ENCODE data around the gene STON1. TPM values are rescaled to one million over a fixed set of nuclear protein-coding genes. Genes with fewer than 3 reads are reported as not detected.

STON1 gene
- total RNA-seq, 1 experiment from 2014 or later: 1.5 TPM

- DNase-seq: peak in 1 of 2 experiments; percentile 66
- intact Hi-C loops (cut with micrococcal nuclease; ENCODE audit: unreplicated experiment): loop anchor here (1.0 to 10.0 kb wide), 7 partner anchors 125 to 1892 kb away; no protein-coding TSS in a partner anchor
- Histone ChIP-seq H3K4me1 (no peaks in the 10 kb centered on the region), H3K27me3 (replicated peaks; ENCODE audit: control insufficient read depth, insufficient read depth, low read length) (no peaks in the 10 kb centered on the region), H3K36me3 (ENCODE audit: control insufficient read depth, insufficient read depth, low read length) (no peaks in the 10 kb centered on the region), H3K4me3 (ENCODE audit: low read depth, low read length) (no peak overlapping the region), H3K9me3 (no peaks in the 10 kb centered on the region)
- ChIA-PET POLR2A (no interaction called here), CTCF (interaction anchor here (0.6 to 1.0 kb wide), 7 partner anchors 12 to 147 kb away, joined by 3 to 9 read pairs (median 3); no protein-coding TSS in a partner anchor)
- Mint-ChIP-seq H3K4me1 (ENCODE audit: low read depth, unreplicated experiment) (no peaks in the 10 kb centered on the region), H3K27me3 (ENCODE audit: insufficient read depth, unreplicated experiment) (no peaks in the 10 kb centered on the region), H3K36me3 (ENCODE audit: insufficient read depth, unreplicated experiment) (no peaks in the 10 kb centered on the region), H3K4me3 (ENCODE audit: unreplicated experiment) (no peak overlapping the region), H3K27ac (ENCODE audit: unreplicated experiment) (no peak overlapping the region), H3K9me3 (ENCODE audit: unreplicated experiment) (no peaks in the 10 kb centered on the region)
- TF ChIP-seq, protein P1, sequence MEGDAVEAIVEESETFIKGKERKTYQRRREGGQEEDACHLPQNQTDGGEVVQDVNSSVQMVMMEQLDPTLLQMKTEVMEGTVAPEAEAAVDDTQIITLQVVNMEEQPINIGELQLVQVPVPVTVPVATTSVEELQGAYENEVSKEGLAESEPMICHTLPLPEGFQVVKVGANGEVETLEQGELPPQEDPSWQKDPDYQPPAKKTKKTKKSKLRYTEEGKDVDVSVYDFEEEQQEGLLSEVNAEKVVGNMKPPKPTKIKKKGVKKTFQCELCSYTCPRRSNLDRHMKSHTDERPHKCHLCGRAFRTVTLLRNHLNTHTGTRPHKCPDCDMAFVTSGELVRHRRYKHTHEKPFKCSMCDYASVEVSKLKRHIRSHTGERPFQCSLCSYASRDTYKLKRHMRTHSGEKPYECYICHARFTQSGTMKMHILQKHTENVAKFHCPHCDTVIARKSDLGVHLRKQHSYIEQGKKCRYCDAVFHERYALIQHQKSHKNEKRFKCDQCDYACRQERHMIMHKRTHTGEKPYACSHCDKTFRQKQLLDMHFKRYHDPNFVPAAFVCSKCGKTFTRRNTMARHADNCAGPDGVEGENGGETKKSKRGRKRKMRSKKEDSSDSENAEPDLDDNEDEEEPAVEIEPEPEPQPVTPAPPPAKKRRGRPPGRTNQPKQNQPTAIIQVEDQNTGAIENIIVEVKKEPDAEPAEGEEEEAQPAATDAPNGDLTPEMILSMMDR (IDR thresholded peaks at IDR 0.05; ENCODE audit: insufficient read depth in 1 of 2, low read depth in 1 of 2, low read length in 1 of 2, severe bottlenecking in 1 of 2, unreplicated experiment in 1 of 2): peak; percentile 81 to 83
- no TSS peak for BruUV-seq (replicated peaks)
Observed at GRCh38 chr2:48600204-48600813, 70.4 kb downstream of the STON1 start.

- H3K9me3 ChIP-seq: no peaks in the 10 kb centered on the region
- H3K4me1 Mint-ChIP-seq (ENCODE audit: low read depth, unreplicated experiment): no peaks in the 10 kb centered on the region
- H3K9me3 Mint-ChIP-seq (ENCODE audit: unreplicated experiment): no peaks in the 10 kb centered on the region
- no peaks in the 10 kb centered on the region for H3K4me1 ChIP-seq
- DNase-seq: no peak
- CTCF ChIA-PET: interaction anchor here (0.9 to 1.0 kb wide), 3 partner anchors 13 to 124 kb away, joined by 3 to 9 read pairs (median 4); no protein-coding TSS in a partner anchor
- intact Hi-C loops (cut with micrococcal nuclease; ENCODE audit: unreplicated experiment): loop anchor here (1.0 to 10.0 kb wide), 7 partner anchors 124 to 1891 kb away; no protein-coding TSS in a partner anchor
- no peaks in the 10 kb centered on the region for H3K27me3 Mint-ChIP-seq (ENCODE audit: insufficient read depth, unreplicated experiment)
- TF ChIP-seq, protein P1 (IDR thresholded peaks at IDR 0.05; ENCODE audit: insufficient read depth in 1 of 2, low read depth in 1 of 2, low read length in 1 of 2, severe bottlenecking in 1 of 2, unreplicated experiment in 1 of 2): no peak
- no peak overlapping the region for H3K4me3 ChIP-seq (ENCODE audit: low read depth, low read length)
- H3K36me3 Mint-ChIP-seq (ENCODE audit: insufficient read depth, unreplicated experiment): no peaks in the 10 kb centered on the region
- H3K4me3 Mint-ChIP-seq (ENCODE audit: unreplicated experiment): no peak overlapping the region
- no peak overlapping the region for H3K27ac Mint-ChIP-seq (ENCODE audit: unreplicated experiment)
- POLR2A ChIA-PET: no interaction called here
- no TSS peak for BruUV-seq (replicated peaks)
- H3K36me3 ChIP-seq (ENCODE audit: control insufficient read depth, insufficient read depth, low read length): no peaks in the 10 kb centered on the region
- H3K27me3 ChIP-seq (replicated peaks; ENCODE audit: control insufficient read depth, insufficient read depth, low read length): no peaks in the 10 kb centered on the region
Observed at GRCh38 chr2:48600917-48601316, 71.0 kb downstream of the STON1 start.

- no peak overlapping the region for H3K4me3 Mint-ChIP-seq (ENCODE audit: unreplicated experiment)
- CTCF ChIA-PET: no interaction called here
- intact Hi-C loops (cut with micrococcal nuclease; ENCODE audit: unreplicated experiment): loop anchor here (2.0 to 10.0 kb wide), 6 partner anchors 253 to 1891 kb away; no protein-coding TSS in a partner anchor
Observed at GRCh38 chr2:48601349-48601748, 71.4 kb downstream of the STON1 start.

More at GRCh38 chr2:48601349-48601748, 71.4 kb downstream of the STON1 start:
- H3K9me3 Mint-ChIP-seq (ENCODE audit: unreplicated experiment): no peaks in the 10 kb centered on the region
- POLR2A ChIA-PET: no interaction called here
- H3K27me3 ChIP-seq (replicated peaks; ENCODE audit: control insufficient read depth, insufficient read depth, low read length): no peaks in the 10 kb centered on the region
- H3K27me3 Mint-ChIP-seq (ENCODE audit: insufficient read depth, unreplicated experiment): no peaks in the 10 kb centered on the region
- no peak overlapping the region for H3K4me3 ChIP-seq (ENCODE audit: low read depth, low read length)
- no peaks in the 10 kb centered on the region for H3K9me3 ChIP-seq
- H3K4me1 ChIP-seq: no peaks in the 10 kb centered on the region
- no peak overlapping the region for H3K27ac Mint-ChIP-seq (ENCODE audit: unreplicated experiment)
- H3K36me3 ChIP-seq (ENCODE audit: control insufficient read depth, insufficient read depth, low read length): no peaks in the 10 kb centered on the region
- no peaks in the 10 kb centered on the region for H3K4me1 Mint-ChIP-seq (ENCODE audit: low read depth, unreplicated experiment)
- no TSS peak for BruUV-seq (replicated peaks)
- DNase-seq: peak; percentile 59 to 61
- TF ChIP-seq, protein P1 (IDR thresholded peaks at IDR 0.05; ENCODE audit: insufficient read depth in 1 of 2, low read depth in 1 of 2, low read length in 1 of 2, severe bottlenecking in 1 of 2, unreplicated experiment in 1 of 2): peak; percentile 59 to 87
- no peaks in the 10 kb centered on the region for H3K36me3 Mint-ChIP-seq (ENCODE audit: insufficient read depth, unreplicated experiment)

Data from Caco-2 (cell line).